Ramos (cell line): ENCODE measurements around the gene ALOXE3.

Experiments
- in situ Hi-C: fragments of 300-500 bp; cut with MboI; formaldehyde crosslinking; loops from one replicate; pipeline ENCODE4 v1.14.3; 2022; ENCODE audit warnings: low sequenced_read_pairs; ENCODE audit not compliant: unreplicated experiment

The ALOXE3 gene

GRCh38 chr17:8104911-8105310 is 13.4 kb downstream of the ALOXE3 start:
- in situ Hi-C loops = loop anchor here (5.0 kb wide), 1 partner anchor 33 kb away; no protein-coding TSS in a partner anchor

- in situ Hi-C loops = no loop called here
These were observed 14.8 kb downstream of the ALOXE3 start for GRCh38 chr17:8103549-8103948.

- in situ Hi-C loops = no loop called here
These were observed 16.6 kb downstream of the ALOXE3 start for GRCh38 chr17:8101721-8102120.

- in situ Hi-C loops = no loop called here
These were observed 17.6 kb downstream of the ALOXE3 start for GRCh38 chr17:8100763-8101162.

- in situ Hi-C loops = no loop called here
These were observed 18.2 kb downstream of the ALOXE3 start for GRCh38 chr17:8100111-8100510.

- in situ Hi-C loops = no loop called here
These were observed 21.8 kb downstream of the ALOXE3 start for GRCh38 chr17:8096541-8096940.

- in situ Hi-C loops = no loop called here
These were observed 23.0 kb downstream of the ALOXE3 start for GRCh38 chr17:8095361-8095760.

GRCh38 chr17:8091033-8091687 is 27.2 kb downstream of the ALOXE3 start:
- in situ Hi-C loops = no loop called here

- in situ Hi-C loops = no loop called here
These were observed 28.6 kb downstream of the ALOXE3 start for GRCh38 chr17:8089728-8090127.

GRCh38 chr17:8087952-8088230 is 30.4 kb downstream of the ALOXE3 start:
- in situ Hi-C loops = no loop called here

- in situ Hi-C loops = no loop called here
These were observed 31.0 kb downstream of the ALOXE3 start, which contains the start of gene ALOX12B for GRCh38 chr17:8087075-8087951. TSS of gene ALOX12B (minus strand) at chr17:8087716. CDS start at chr17:8087442, 274 bp downstream.

- in situ Hi-C loops = no loop called here
These were observed 34.1 kb downstream of the ALOXE3 start for GRCh38 chr17:8084250-8084649.

- in situ Hi-C loops = no loop called here
These were observed 36.0 kb downstream of the ALOXE3 start for GRCh38 chr17:8082292-8082691.

GRCh38 chr17:8081876-8082275 is 36.4 kb downstream of the ALOXE3 start:
- in situ Hi-C loops = no loop called here

GRCh38 chr17:8080799-8081219 is 37.5 kb downstream of the ALOXE3 start:
- in situ Hi-C loops = no loop called here

- in situ Hi-C loops = no loop called here
These were observed 38.0 kb downstream of the ALOXE3 start for GRCh38 chr17:8080208-8080798.

- in situ Hi-C loops = loop anchor here (10.0 kb wide), 1 partner anchor 225 kb away; no protein-coding TSS in a partner anchor
These were observed 38.8 kb downstream of the ALOXE3 start for GRCh38 chr17:8079291-8080207.

GRCh38 chr17:8077939-8078338 is 40.4 kb downstream of the ALOXE3 start:
- in situ Hi-C loops = loop anchor here (10.0 kb wide), 1 partner anchor 227 kb away; no protein-coding TSS in a partner anchor

GRCh38 chr17:8076502-8077266 is 41.6 kb downstream of the ALOXE3 start:
- in situ Hi-C loops = loop anchor here (10.0 kb wide), 1 partner anchor 228 kb away; no protein-coding TSS in a partner anchor
